ENCODE results near the gene ALKBH2. TPM values are rescaled to one million over a fixed set of nuclear protein-coding genes. Genes with fewer than 3 reads are reported as not detected.

The ALKBH2 gene
- total RNA-seq, 3 donors from 2014 or later (not counting 1 experiment from before 2014, with no cell fraction given) = 10.9 to 12.6 (median 11.9) TPM

GRCh38 chr12:109099431-109100020, 6.3 kb upstream of the ALKBH2 start:
- Mint-ChIP-seq H3K4me1 (peaks cover 28 to 36% of the 10 kb centered on the region in 2 donors), H3K36me3 (no peaks in the 10 kb centered on the region), H3K27ac (peak overlapping the region; percentile 77 to 85), H3K9me3 (no peaks in the 10 kb centered on the region), H3K4me3 (peak overlapping the region; percentile 88), H3K27me3 (ENCODE audit: low read depth in 2 of 2) (no peaks in the 10 kb centered on the region)
- Histone ChIP-seq H3K4me1 (ENCODE audit: control insufficient read depth, insufficient read depth, low read length) (peaks cover 34% of the 10 kb centered on the region), H3K9me3 (ENCODE audit: control insufficient read depth, insufficient read depth, low read length) (no peaks in the 10 kb centered on the region), H3K36me3 (ENCODE audit: control insufficient read depth, insufficient read depth, low read length) (peaks cover 22% of the 10 kb centered on the region), H3K27me3 (ENCODE audit: control insufficient read depth, insufficient read depth, low read length) (no peaks in the 10 kb centered on the region), H3K4me3 (ENCODE audit: low read length) (no peak overlapping the region), H3K27ac (ENCODE audit: low read length) (peak overlapping the region; percentile 68)
- TF ChIP-seq CTCF (IDR thresholded peaks at IDR 0.05) = no peak
- no peak for ATAC-seq
- DNase-seq = peak in 1 of 2 donors; percentile 49
- intact Hi-C loops (cut with micrococcal nuclease) = loop anchor here (10.0 kb wide), 1 partner anchor 275 kb away; no protein-coding TSS in a partner anchor
- 43% methylated on average over 11 of the region's 12 CpGs for WGBS (ENCODE audit: insufficient coverage)

- no peaks in the 10 kb centered on the region for H3K27me3 ChIP-seq (ENCODE audit: control insufficient read depth, insufficient read depth, low read length)
- no peaks in the 10 kb centered on the region for H3K9me3 ChIP-seq (ENCODE audit: control insufficient read depth, insufficient read depth, low read length)
- peak overlapping the region; percentile 88 for H3K4me3 Mint-ChIP-seq
- ATAC-seq (no peak), DNase-seq (no peak)
- no peaks in the 10 kb centered on the region for H3K9me3 Mint-ChIP-seq
- peak overlapping the region; percentile 68 for H3K27ac ChIP-seq (ENCODE audit: low read length)
- 9% methylated on average over 7 of the region's 8 CpGs for WGBS (ENCODE audit: insufficient coverage)
- intact Hi-C loops (cut with micrococcal nuclease) = loop anchor here (1.0 to 10.0 kb wide), 2 partner anchors 45 to 274 kb away; no protein-coding TSS in a partner anchor
- H3K36me3 Mint-ChIP-seq = no peaks in the 10 kb centered on the region
- H3K4me1 ChIP-seq (ENCODE audit: control insufficient read depth, insufficient read depth, low read length) = peaks cover 38% of the 10 kb centered on the region
- H3K4me1 Mint-ChIP-seq = peaks cover 32 to 40% of the 10 kb centered on the region in 2 donors
- no peaks in the 10 kb centered on the region for H3K27me3 Mint-ChIP-seq (ENCODE audit: low read depth in 2 of 2)
- peaks cover 13% of the 10 kb centered on the region for H3K36me3 ChIP-seq (ENCODE audit: control insufficient read depth, insufficient read depth, low read length)
- H3K27ac Mint-ChIP-seq = peak overlapping the region; percentile 77 to 85
- peak overlapping the region; percentile 89 for H3K4me3 ChIP-seq (ENCODE audit: low read length)
- TF ChIP-seq CTCF (IDR thresholded peaks at IDR 0.05) = no peak
Observed at GRCh38 chr12:109098651-109099050, 5.4 kb upstream of the ALKBH2 start.

GRCh38 chr12:109098183-109098604, 4.9 kb upstream of the ALKBH2 start:
- Mint-ChIP-seq H3K27ac (peak overlapping the region; percentile 77 to 85), H3K4me1 (peaks cover 37 to 45% of the 10 kb centered on the region in 2 donors), H3K27me3 (ENCODE audit: low read depth in 2 of 2) (no peaks in the 10 kb centered on the region), H3K9me3 (no peaks in the 10 kb centered on the region), H3K4me3 (peak overlapping the region; percentile 88), H3K36me3 (no peaks in the 10 kb centered on the region)
- peak overlapping the region; percentile 68 for H3K27ac ChIP-seq (ENCODE audit: low read length)
- ATAC-seq = peak; percentile 4 to 18 (median 14)
- DNase-seq = peak in 1 of 2 donors; percentile 62
- peaks cover 9% of the 10 kb centered on the region for H3K36me3 ChIP-seq (ENCODE audit: control insufficient read depth, insufficient read depth, low read length)
- no peak for TF ChIP-seq CTCF (IDR thresholded peaks at IDR 0.05)
- WGBS (ENCODE audit: insufficient coverage) = under 1% methylated on average over 32 of the region's 32 CpGs
- intact Hi-C loops (cut with micrococcal nuclease) = loop anchor here (1.0 to 10.0 kb wide), 2 partner anchors 45 to 273 kb away; no protein-coding TSS in a partner anchor
- H3K4me1 ChIP-seq (ENCODE audit: control insufficient read depth, insufficient read depth, low read length) = peaks cover 41% of the 10 kb centered on the region
- H3K4me3 ChIP-seq (ENCODE audit: low read length) = peak overlapping the region; percentile 89
- no peaks in the 10 kb centered on the region for H3K9me3 ChIP-seq (ENCODE audit: control insufficient read depth, insufficient read depth, low read length)
- H3K27me3 ChIP-seq (ENCODE audit: control insufficient read depth, insufficient read depth, low read length) = no peaks in the 10 kb centered on the region

All from natural killer cell (primary cell).